ENCODE data around the gene ZFX.

GRCh38 chrX:24200133-24200532, 50.6 kb downstream of the ZFX start:
- TF ChIP-seq CTCF (IDR thresholded peaks at IDR 0.05; ENCODE audit: insufficient read depth, low read length) (no peak), POLR2AphosphoS5 (IDR thresholded peaks at IDR 0.05; ENCODE audit: low read depth) (no peak), REST (IDR thresholded peaks at IDR 0.05; ENCODE audit: insufficient replicate concordance, low read depth) (no peak)

All from HL-60 (cell line).